NT2/D1 (cell line): ENCODE results near the gene COL21A1.

ENCODE experiments used
- YY1 ChIP-seq: IDR thresholded peaks from 2 replicates; pipeline ENCODE4 v1.6.1; 2011; ENCODE audit not compliant: insufficient read length, insufficient read depth
- ZNF274 ChIP-seq: IDR thresholded peaks from 2 replicates; pipeline ENCODE4 v1.6.1; 2011; ENCODE audit warnings: mild to moderate bottlenecking, low read depth, low read length

GRCh38 chr6:56048601-56049000 lies 198.8 kb downstream of the COL21A1 start:
- TF ChIP-seq YY1 (no peak), ZNF274 (no peak)
